A549 treated with AZD2906 at 1 μM for 4 hours (cell line): ENCODE data around the gene FRAS1. TPM values are rescaled to one million over a fixed set of nuclear protein-coding genes. Genes with fewer than 3 reads are reported as not detected.

Experiments used
- total RNA-seq: library from RNA; stranded (reverse); fragments of 200-300 nt; extraction: Qiagen RNA extraction; gene quantifications from 5 replicates; pipeline ENCODE4 v1.2.3, GENCODE V29; 2022

The FRAS1 gene
- total RNA-seq = 2.0 to 2.9 TPM (median 2.5 TPM) in 5 replicates

GRCh38 chr4:78057135-78057599 lies at the start of gene FRAS1:
Gene FRAS1 (plus strand): TSS chr4:78057323. CDS start chr4:78058010, 687 bp downstream.

GRCh38 chr4:78551420-78552351 lies 494.6 kb downstream of the FRAS1 start, which contains the start of gene ANXA3:
Gene ANXA3 (plus strand): TSS chr4:78551770. CDS start chr4:78554474, 2,704 bp downstream.

Other genes starting within 250 kb of the FRAS1 start
- 7.5 to 10.5 TPM (median 9.8 TPM) in 5 replicates for gene CNOT6L, start 238.0 kb upstream of the FRAS1 start, total RNA-seq
- 22.9 to 29.3 TPM (median 25.4 TPM) in 5 replicates for gene MRPL1, start 194.5 kb upstream of the FRAS1 start, total RNA-seq